ENCODE data around the gene GLYR1.

- TF ChIP-seq CTCF (conservative IDR thresholded peaks at IDR 0.05) (no peak), EZH2 (IDR thresholded peaks at IDR 0.05; ENCODE audit: low read depth) (no peak)
Measured at GRCh38 chr16:4765511-4766474, 81.3 kb downstream of the GLYR1 start.
